HUES48 (cell line): ENCODE data around the gene RAC2.
A peak's percentile ranks its signal among the peaks of the same experiment; 100 is the strongest.

Source experiments
- H3K27ac ChIP-seq: one replicate; pipeline ENCODE4 v1.7.0; 2013; ENCODE audit warnings: low read depth, low read length, inconsistent platforms
- H3K27me3 ChIP-seq: 2 replicates; pipeline ENCODE4 v1.6.1; 2013; ENCODE audit warnings: mild to moderate bottlenecking, low read length; ENCODE audit not compliant: control insufficient read depth, insufficient read depth
- H3K36me3 ChIP-seq: 2 replicates; pipeline ENCODE4 v1.6.1; 2013; ENCODE audit warnings: low read length; ENCODE audit not compliant: control insufficient read depth, insufficient read depth
- H3K4me1 ChIP-seq: 2 replicates; pipeline ENCODE4 v1.6.1; 2013; ENCODE audit warnings: mild to moderate bottlenecking, low read length; ENCODE audit not compliant: control insufficient read depth, insufficient read depth
- H3K4me3 ChIP-seq: 2 replicates; pipeline ENCODE4 v1.5.1; 2013; ENCODE audit warnings: mild to moderate bottlenecking, low read depth, low read length
- H3K9ac ChIP-seq: 2 replicates; pipeline ENCODE4 v1.6.1; 2013; ENCODE audit warnings: mild to moderate bottlenecking, low read depth, low read length, moderate library complexity
- H3K9me3 ChIP-seq: 2 replicates; pipeline ENCODE4 v1.6.1; 2013; ENCODE audit warnings: low read length; ENCODE audit not compliant: control insufficient read depth, insufficient read depth

The RAC2 gene

GRCh38 chr22:37182949-37183245, 61.2 kb downstream of the RAC2 start:
- Histone ChIP-seq H3K27me3 (no peaks in the 10 kb centered on the region), H3K4me3 (no peak overlapping the region), H3K36me3 (no peaks in the 10 kb centered on the region), H3K27ac (no peak overlapping the region), H3K9ac (no peak overlapping the region), H3K4me1 (peaks cover 10% of the 10 kb centered on the region), H3K9me3 (no peaks in the 10 kb centered on the region)

GRCh38 chr22:37182101-37182948, 61.7 kb downstream of the RAC2 start:
- Histone ChIP-seq H3K36me3 (no peaks in the 10 kb centered on the region), H3K27me3 (no peaks in the 10 kb centered on the region), H3K27ac (no peak overlapping the region), H3K9me3 (no peaks in the 10 kb centered on the region), H3K9ac (no peak overlapping the region), H3K4me3 (no peak overlapping the region), H3K4me1 (peaks cover 4% of the 10 kb centered on the region; the same call in 1 of the 2 replicates)

- Histone ChIP-seq H3K36me3 (no peaks in the 10 kb centered on the region), H3K27ac (no peak overlapping the region), H3K9me3 (no peaks in the 10 kb centered on the region), H3K27me3 (no peaks in the 10 kb centered on the region), H3K9ac (no peak overlapping the region), H3K4me1 (no peaks in the 10 kb centered on the region), H3K4me3 (no peak overlapping the region)
Observed at GRCh38 chr22:37181681-37182080, 62.4 kb downstream of the RAC2 start.

GRCh38 chr22:37180531-37181231, 63.4 kb downstream of the RAC2 start:
- H3K4me3 ChIP-seq = no peak overlapping the region
- H3K4me1 ChIP-seq = no peaks in the 10 kb centered on the region
- no peaks in the 10 kb centered on the region for H3K36me3 ChIP-seq
- H3K9me3 ChIP-seq = no peaks in the 10 kb centered on the region
- no peaks in the 10 kb centered on the region for H3K27me3 ChIP-seq
- no peak overlapping the region for H3K27ac ChIP-seq
- no peak overlapping the region for H3K9ac ChIP-seq

GRCh38 chr22:37179622-37180420, 64.2 kb downstream of the RAC2 start:
- Histone ChIP-seq H3K4me3 (no peak overlapping the region), H3K4me1 (no peaks in the 10 kb centered on the region), H3K9ac (no peak overlapping the region), H3K27me3 (no peaks in the 10 kb centered on the region), H3K36me3 (no peaks in the 10 kb centered on the region), H3K27ac (no peak overlapping the region), H3K9me3 (no peaks in the 10 kb centered on the region)

- H3K27ac ChIP-seq = no peak overlapping the region
- H3K36me3 ChIP-seq = no peaks in the 10 kb centered on the region
- H3K9ac ChIP-seq = no peak overlapping the region
- no peak overlapping the region for H3K4me3 ChIP-seq
- no peaks in the 10 kb centered on the region for H3K4me1 ChIP-seq
- H3K27me3 ChIP-seq = no peaks in the 10 kb centered on the region
- H3K9me3 ChIP-seq = no peaks in the 10 kb centered on the region
Observed at GRCh38 chr22:37179126-37179470, 65.0 kb downstream of the RAC2 start.

- no peaks in the 10 kb centered on the region for H3K4me1 ChIP-seq
- H3K9me3 ChIP-seq = no peaks in the 10 kb centered on the region
- peak overlapping the region; percentile 20 for H3K27ac ChIP-seq
- no peaks in the 10 kb centered on the region for H3K36me3 ChIP-seq
- H3K27me3 ChIP-seq = no peaks in the 10 kb centered on the region
- no peak overlapping the region for H3K4me3 ChIP-seq
- peak overlapping the region; percentile 32; the same call in 1 of the 2 replicates for H3K9ac ChIP-seq
Observed at GRCh38 chr22:37178350-37179125, 65.5 kb downstream of the RAC2 start.

- H3K9ac ChIP-seq = no peak overlapping the region
- H3K9me3 ChIP-seq = no peaks in the 10 kb centered on the region
- no peaks in the 10 kb centered on the region for H3K36me3 ChIP-seq
- no peak overlapping the region for H3K27ac ChIP-seq
- H3K27me3 ChIP-seq = no peaks in the 10 kb centered on the region
- no peaks in the 10 kb centered on the region; the same call in 1 of the 2 replicates for H3K4me1 ChIP-seq
- H3K4me3 ChIP-seq = no peak overlapping the region
Observed at GRCh38 chr22:37177755-37178154, 66.3 kb downstream of the RAC2 start.

- Histone ChIP-seq H3K36me3 (no peaks in the 10 kb centered on the region), H3K27me3 (no peaks in the 10 kb centered on the region), H3K9ac (no peak overlapping the region), H3K4me3 (no peak overlapping the region), H3K27ac (no peak overlapping the region), H3K9me3 (no peaks in the 10 kb centered on the region), H3K4me1 (no peaks in the 10 kb centered on the region; the same call in none of the 2 replicates)
Observed at GRCh38 chr22:37177221-37177620, 66.8 kb downstream of the RAC2 start.

GRCh38 chr22:37176464-37177061, 67.5 kb downstream of the RAC2 start:
- no peak overlapping the region for H3K9ac ChIP-seq
- no peaks in the 10 kb centered on the region for H3K9me3 ChIP-seq
- H3K27me3 ChIP-seq = no peaks in the 10 kb centered on the region; the same call in 1 of the 2 replicates
- H3K4me1 ChIP-seq = no peaks in the 10 kb centered on the region; the same call in none of the 2 replicates
- H3K36me3 ChIP-seq = no peaks in the 10 kb centered on the region
- no peak overlapping the region for H3K4me3 ChIP-seq
- no peak overlapping the region for H3K27ac ChIP-seq
